ENCODE data around the gene CDHR2. TPM values are rescaled to one million over a fixed set of nuclear protein-coding genes. Genes with fewer than 3 reads are reported as not detected.
"Not testable (repeated sequence)": the region's sequence is repeated elsewhere in the genome, so short reads cannot be mapped to it uniquely, and the experiment has no call there.

The CDHR2 gene
- total RNA-seq, 3 donors from 2014 or later (not counting 1 experiment from before 2014, with no cell fraction given) = 0.75 to 2.2 (median 1.8) TPM

GRCh38 chr5:176597417-176598389 is 48.6 kb downstream of the CDHR2 start:
- Mint-ChIP-seq H3K36me3 (no peaks in the 10 kb centered on the region), H3K4me1 (peaks cover 0 to 7% of the 10 kb centered on the region in 2 donors), H3K27ac (no peak overlapping the region), H3K9me3 (no peaks in the 10 kb centered on the region), H3K27me3 (ENCODE audit: low read depth in 2 of 2) (peaks cover 0 to 21% of the 10 kb centered on the region in 2 donors), H3K4me3 (peak overlapping the region; percentile 66)
- DNase-seq (peak in 1 of 2 donors; percentile 21), ATAC-seq (no peak)
- Histone ChIP-seq H3K27me3 (ENCODE audit: control insufficient read depth, insufficient read depth, low read length) (no peaks in the 10 kb centered on the region), H3K27ac (ENCODE audit: low read length) (no peak overlapping the region), H3K36me3 (ENCODE audit: control insufficient read depth, insufficient read depth, low read length) (no peaks in the 10 kb centered on the region), H3K9me3 (ENCODE audit: control insufficient read depth, insufficient read depth, low read length) (no peaks in the 10 kb centered on the region), H3K4me1 (ENCODE audit: control insufficient read depth, insufficient read depth, low read length) (peaks cover 6% of the 10 kb centered on the region), H3K4me3 (ENCODE audit: low read length) (no peak overlapping the region)
- 64% methylated on average over 47 of the region's 47 CpGs for WGBS (ENCODE audit: insufficient coverage)
- TF ChIP-seq CTCF (IDR thresholded peaks at IDR 0.05) = no peak
- intact Hi-C loops (cut with micrococcal nuclease) = loop anchor here (2.0 to 5.0 kb wide), 2 partner anchors 180 to 867 kb away; partner anchors contain the start of gene CLTB

- H3K27ac ChIP-seq (ENCODE audit: low read length); H3K27me3 ChIP-seq (ENCODE audit: control insufficient read depth, insufficient read depth, low read length); H3K9me3 Mint-ChIP-seq; H3K36me3 ChIP-seq (ENCODE audit: control insufficient read depth, insufficient read depth, low read length); H3K27ac Mint-ChIP-seq; H3K36me3 Mint-ChIP-seq; H3K4me1 ChIP-seq (ENCODE audit: control insufficient read depth, insufficient read depth, low read length); H3K9me3 ChIP-seq (ENCODE audit: control insufficient read depth, insufficient read depth, low read length); H3K4me3 ChIP-seq (ENCODE audit: low read length); DNase-seq; H3K4me1 Mint-ChIP-seq; ATAC-seq; H3K4me3 Mint-ChIP-seq: not testable (repeated sequence)
- 86% methylated on average over 19 of the region's 19 CpGs for WGBS (ENCODE audit: insufficient coverage)
- H3K27me3 Mint-ChIP-seq (ENCODE audit: low read depth in 2 of 2) = peaks cover 0 to 21% of the 10 kb centered on the region in 2 donors
- intact Hi-C loops (cut with micrococcal nuclease) = loop anchor here (5.0 kb wide), 1 partner anchor 183 kb away; the partner anchor contains the start of gene CLTB
These were observed 50.7 kb downstream of the CDHR2 start for GRCh38 chr5:176599749-176600430.

DNA sequence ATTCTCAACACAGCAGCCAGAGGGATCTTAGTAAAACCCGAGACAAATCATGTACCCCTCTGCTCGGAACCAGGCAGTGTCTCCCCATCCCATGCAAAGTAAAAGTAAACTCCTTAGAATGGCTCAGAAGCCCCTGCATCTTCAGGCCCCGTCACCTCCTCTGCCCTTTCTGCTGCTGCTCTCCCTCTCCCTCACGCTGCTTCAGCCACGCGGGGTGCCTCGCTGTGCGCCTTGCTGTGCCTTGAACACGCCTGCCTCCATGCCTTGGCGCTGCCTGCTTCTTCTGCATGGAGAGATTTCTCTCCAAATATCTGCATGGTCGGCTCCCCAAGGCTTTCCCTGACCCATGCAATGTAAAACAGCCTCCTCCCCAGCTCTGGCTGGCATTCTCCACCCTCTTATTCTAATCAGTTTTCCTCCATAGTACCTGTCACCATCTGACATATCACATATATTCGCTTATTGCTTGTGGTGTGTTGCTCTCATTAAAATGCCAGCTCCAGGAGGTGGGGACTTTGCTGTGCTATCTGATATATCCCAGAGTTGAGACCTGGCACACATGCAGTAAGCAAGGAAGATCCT is 52.9 kb downstream of the CDHR2 start:
- no peak for TF ChIP-seq CTCF (IDR thresholded peaks at IDR 0.05)
- H3K27ac Mint-ChIP-seq = no peak overlapping the region
- H3K4me3 Mint-ChIP-seq = no peak overlapping the region
- H3K4me1 Mint-ChIP-seq = no peaks in the 10 kb centered on the region
- ATAC-seq (no peak), DNase-seq (no peak)
- Histone ChIP-seq H3K9me3 (ENCODE audit: control insufficient read depth, insufficient read depth, low read length) (no peaks in the 10 kb centered on the region), H3K4me1 (ENCODE audit: control insufficient read depth, insufficient read depth, low read length) (no peaks in the 10 kb centered on the region), H3K4me3 (ENCODE audit: low read length) (no peak overlapping the region), H3K36me3 (ENCODE audit: control insufficient read depth, insufficient read depth, low read length) (no peaks in the 10 kb centered on the region), H3K27ac (ENCODE audit: low read length) (no peak overlapping the region), H3K27me3 (ENCODE audit: control insufficient read depth, insufficient read depth, low read length) (no peaks in the 10 kb centered on the region)
- H3K27me3 Mint-ChIP-seq (ENCODE audit: low read depth in 2 of 2) = peaks cover 0 to 9% of the 10 kb centered on the region in 2 donors
- no peaks in the 10 kb centered on the region for H3K9me3 Mint-ChIP-seq
- WGBS (ENCODE audit: insufficient coverage) = 84% methylated on average over 12 of the region's 12 CpGs
- intact Hi-C loops (cut with micrococcal nuclease) = no loop called here
- no peaks in the 10 kb centered on the region for H3K36me3 Mint-ChIP-seq

DNA sequence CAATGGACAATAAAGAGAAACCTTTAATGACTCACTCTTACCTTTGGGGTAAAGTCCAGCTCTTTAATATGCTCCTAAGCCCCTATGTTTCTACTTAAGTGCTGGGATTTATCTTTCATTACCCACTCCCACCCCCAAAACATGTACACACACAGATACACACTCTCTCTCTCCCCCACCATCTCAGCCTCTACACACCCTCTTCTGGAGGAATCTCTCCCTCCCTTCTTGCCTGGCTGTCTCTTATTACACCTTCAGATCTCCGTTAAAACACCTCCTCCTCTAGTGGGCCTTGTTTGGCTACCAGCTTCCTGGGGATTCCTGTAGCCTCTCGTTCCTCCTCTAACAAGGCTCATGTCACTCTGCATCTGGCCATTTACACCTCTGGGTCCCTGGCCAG is 53.9 kb downstream of the CDHR2 start:
- Mint-ChIP-seq H3K27ac (no peak overlapping the region), H3K4me3 (no peak overlapping the region), H3K36me3 (no peaks in the 10 kb centered on the region), H3K9me3 (no peaks in the 10 kb centered on the region), H3K27me3 (ENCODE audit: low read depth in 2 of 2) (peaks cover 0 to 9% of the 10 kb centered on the region in 2 donors), H3K4me1 (no peaks in the 10 kb centered on the region)
- 38% methylated on average over 2 of the region's 2 CpGs for WGBS (ENCODE audit: insufficient coverage)
- ATAC-seq (no peak), DNase-seq (no peak)
- no peak overlapping the region for H3K4me3 ChIP-seq (ENCODE audit: low read length)
- no peaks in the 10 kb centered on the region for H3K4me1 ChIP-seq (ENCODE audit: control insufficient read depth, insufficient read depth, low read length)
- H3K36me3 ChIP-seq (ENCODE audit: control insufficient read depth, insufficient read depth, low read length) = no peaks in the 10 kb centered on the region
- H3K27ac ChIP-seq (ENCODE audit: low read length) = no peak overlapping the region
- TF ChIP-seq CTCF (IDR thresholded peaks at IDR 0.05) = no peak
- intact Hi-C loops (cut with micrococcal nuclease) = no loop called here
- no peaks in the 10 kb centered on the region for H3K9me3 ChIP-seq (ENCODE audit: control insufficient read depth, insufficient read depth, low read length)
- no peaks in the 10 kb centered on the region for H3K27me3 ChIP-seq (ENCODE audit: control insufficient read depth, insufficient read depth, low read length)
